Endothelial cell (in vitro differentiated cells): ENCODE measurements around the gene RBM14. TPM values are rescaled to one million over a fixed set of nuclear protein-coding genes. Genes with fewer than 3 reads are reported as not detected.

Source experiments
- DNase-seq: peaks from one replicate; pipeline ENCODE4 v3.0.0; 2021; ENCODE audit warnings: low spot score
- H3K27ac Mint-ChIP-seq: one replicate; pipeline ENCODE4 v1.8.0; 2021; ENCODE audit warnings: mixed read lengths, inconsistent platforms; ENCODE audit not compliant: unreplicated experiment
- H3K27me3 Mint-ChIP-seq: one replicate; pipeline ENCODE4 v1.8.0; 2021; ENCODE audit warnings: mild to moderate bottlenecking, moderate library complexity, mixed read lengths, inconsistent platforms; ENCODE audit not compliant: unreplicated experiment
- H3K36me3 Mint-ChIP-seq: one replicate; pipeline ENCODE4 v1.8.0; 2021; ENCODE audit warnings: mild to moderate bottlenecking, low read depth, mixed read lengths, inconsistent platforms; ENCODE audit not compliant: unreplicated experiment
- H3K4me1 Mint-ChIP-seq: one replicate; pipeline ENCODE4 v1.8.0; 2021; ENCODE audit warnings: mild to moderate bottlenecking, mixed read lengths, inconsistent platforms; ENCODE audit not compliant: unreplicated experiment
- H3K4me3 Mint-ChIP-seq: one replicate; pipeline ENCODE4 v1.8.0; 2021; ENCODE audit warnings: mild to moderate bottlenecking, mixed read lengths, inconsistent platforms; ENCODE audit not compliant: unreplicated experiment
- H3K9me3 Mint-ChIP-seq: one replicate; pipeline ENCODE4 v1.8.0; 2021; ENCODE audit warnings: mixed read lengths, inconsistent platforms; ENCODE audit not compliant: unreplicated experiment
- total RNA-seq: library from RNA; stranded (reverse); fragmentation: NEBNext Ultra II Directional; extraction: Animal tissue kit (Norgen Biotek cat#: 25700); gene quantifications from one replicate; pipeline ENCODE4 v1.2.1, GENCODE V29; 2021; ENCODE audit not compliant: unreplicated experiment
- TF ChIP-seq, protein P1 (sequence below): fragments of 200-600 bp; sonication (generic); IDR thresholded peaks from one replicate; pipeline ENCODE4 v1.5.0; 2021; ENCODE audit warnings: antibody characterized with exemption; ENCODE audit not compliant: unreplicated experiment

The RBM14 gene
- total RNA-seq, 1 donor from 2014 or later: 84.2 TPM

DNA sequence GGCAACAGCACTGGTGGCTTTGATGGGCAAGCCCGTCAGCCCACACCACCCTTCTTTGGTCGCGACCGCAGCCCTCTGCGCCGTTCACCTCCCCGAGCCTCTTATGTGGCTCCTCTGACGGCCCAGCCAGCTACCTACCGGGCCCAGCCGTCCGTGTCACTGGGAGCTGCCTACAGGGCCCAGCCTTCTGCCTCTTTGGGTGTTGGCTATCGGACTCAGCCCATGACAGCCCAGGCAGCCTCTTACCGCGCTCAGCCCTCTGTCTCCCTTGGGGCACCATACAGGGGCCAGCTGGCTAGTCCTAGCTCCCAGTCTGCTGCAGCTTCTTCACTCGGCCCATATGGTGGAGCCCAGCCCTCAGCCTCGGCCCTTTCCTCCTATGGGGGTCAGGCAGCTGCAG lies 8.0 kb downstream of the RBM14 start:
- no peak overlapping the region for H3K4me3 Mint-ChIP-seq
- TF ChIP-seq, protein P1, sequence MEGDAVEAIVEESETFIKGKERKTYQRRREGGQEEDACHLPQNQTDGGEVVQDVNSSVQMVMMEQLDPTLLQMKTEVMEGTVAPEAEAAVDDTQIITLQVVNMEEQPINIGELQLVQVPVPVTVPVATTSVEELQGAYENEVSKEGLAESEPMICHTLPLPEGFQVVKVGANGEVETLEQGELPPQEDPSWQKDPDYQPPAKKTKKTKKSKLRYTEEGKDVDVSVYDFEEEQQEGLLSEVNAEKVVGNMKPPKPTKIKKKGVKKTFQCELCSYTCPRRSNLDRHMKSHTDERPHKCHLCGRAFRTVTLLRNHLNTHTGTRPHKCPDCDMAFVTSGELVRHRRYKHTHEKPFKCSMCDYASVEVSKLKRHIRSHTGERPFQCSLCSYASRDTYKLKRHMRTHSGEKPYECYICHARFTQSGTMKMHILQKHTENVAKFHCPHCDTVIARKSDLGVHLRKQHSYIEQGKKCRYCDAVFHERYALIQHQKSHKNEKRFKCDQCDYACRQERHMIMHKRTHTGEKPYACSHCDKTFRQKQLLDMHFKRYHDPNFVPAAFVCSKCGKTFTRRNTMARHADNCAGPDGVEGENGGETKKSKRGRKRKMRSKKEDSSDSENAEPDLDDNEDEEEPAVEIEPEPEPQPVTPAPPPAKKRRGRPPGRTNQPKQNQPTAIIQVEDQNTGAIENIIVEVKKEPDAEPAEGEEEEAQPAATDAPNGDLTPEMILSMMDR: no peak
- H3K36me3 Mint-ChIP-seq: peaks cover 46% of the 10 kb centered on the region
- H3K9me3 Mint-ChIP-seq: no peaks in the 10 kb centered on the region
- peaks cover 25% of the 10 kb centered on the region for H3K4me1 Mint-ChIP-seq
- no peak for DNase-seq
- H3K27ac Mint-ChIP-seq: no peak overlapping the region
- peaks cover 4% of the 10 kb centered on the region for H3K27me3 Mint-ChIP-seq

DNA sequence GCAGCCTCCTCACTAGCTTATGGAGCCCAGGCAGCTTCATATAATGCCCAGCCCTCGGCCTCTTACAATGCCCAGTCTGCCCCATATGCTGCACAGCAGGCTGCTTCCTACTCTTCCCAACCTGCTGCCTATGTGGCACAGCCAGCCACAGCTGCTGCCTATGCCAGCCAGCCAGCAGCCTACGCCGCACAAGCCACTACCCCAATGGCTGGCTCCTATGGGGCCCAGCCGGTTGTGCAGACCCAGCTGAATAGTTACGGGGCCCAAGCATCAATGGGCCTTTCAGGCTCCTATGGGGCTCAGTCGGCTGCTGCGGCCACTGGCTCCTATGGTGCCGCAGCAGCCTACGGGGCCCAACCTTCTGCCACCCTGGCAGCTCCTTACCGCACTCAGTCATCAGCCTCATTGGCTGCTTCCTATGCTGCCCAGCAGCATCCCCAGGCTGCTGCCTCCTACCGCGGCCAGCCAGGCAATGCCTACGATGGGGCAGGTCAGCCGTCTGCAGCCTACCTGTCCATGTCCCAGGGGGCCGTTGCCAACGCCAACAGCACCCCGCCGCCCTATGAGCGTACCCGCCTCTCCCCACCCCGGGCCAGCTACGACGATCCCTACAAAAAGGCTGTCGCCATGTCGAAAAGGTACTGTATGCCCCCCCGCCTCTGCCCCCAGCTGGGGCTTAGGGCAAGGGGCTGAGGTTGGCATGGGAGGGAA lies 8.8 kb downstream of the RBM14 start:
- Mint-ChIP-seq H3K27ac (no peak overlapping the region), H3K27me3 (peaks cover 4% of the 10 kb centered on the region), H3K36me3 (peaks cover 44% of the 10 kb centered on the region), H3K4me3 (no peak overlapping the region), H3K9me3 (no peaks in the 10 kb centered on the region), H3K4me1 (peaks cover 21% of the 10 kb centered on the region)
- DNase-seq: no peak
- TF ChIP-seq, protein P1: no peak

DNA sequence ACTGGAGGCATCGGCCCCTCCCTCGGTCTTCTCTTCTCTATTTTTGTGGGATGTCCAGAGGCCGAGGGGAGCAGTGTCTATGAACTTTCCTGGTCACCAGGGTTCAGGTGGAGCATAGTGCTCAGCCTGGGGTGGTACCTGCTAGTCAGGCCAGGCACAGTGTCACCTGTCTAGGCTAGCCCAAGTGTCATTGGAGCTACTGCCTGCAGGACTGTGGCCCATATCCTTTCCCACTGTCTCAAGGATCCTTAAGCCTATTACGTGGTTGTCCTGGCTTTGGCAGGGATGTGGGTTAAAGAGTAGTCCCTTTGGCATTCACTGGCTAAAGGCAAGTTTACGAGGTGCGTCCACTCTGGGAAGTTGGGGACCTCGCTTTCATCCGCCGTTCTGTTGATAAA lies 9.3 kb downstream of the RBM14 start:
- Mint-ChIP-seq H3K4me3 (no peak overlapping the region), H3K27ac (no peak overlapping the region), H3K27me3 (peaks cover 4% of the 10 kb centered on the region), H3K4me1 (peaks cover 21% of the 10 kb centered on the region), H3K9me3 (no peaks in the 10 kb centered on the region), H3K36me3 (peaks cover 45% of the 10 kb centered on the region)
- TF ChIP-seq, protein P1: no peak
- DNase-seq: no peak

DNA sequence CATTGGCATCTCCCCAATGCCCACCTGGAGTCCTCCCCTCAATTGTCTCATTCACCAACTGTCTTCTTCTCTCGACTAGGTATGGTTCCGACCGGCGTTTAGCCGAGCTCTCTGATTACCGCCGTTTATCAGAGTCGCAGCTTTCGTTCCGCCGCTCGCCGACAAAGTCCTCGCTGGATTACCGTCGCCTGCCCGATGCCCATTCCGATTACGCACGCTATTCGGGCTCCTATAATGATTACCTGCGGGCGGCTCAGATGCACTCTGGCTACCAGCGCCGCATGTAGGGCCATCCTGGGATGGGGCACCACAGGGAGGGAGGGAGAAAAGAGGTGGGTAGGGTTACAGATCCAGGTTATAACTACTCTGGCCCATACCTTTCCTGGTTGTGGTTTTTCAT lies 10.0 kb downstream of the RBM14 start:
- Mint-ChIP-seq H3K27me3 (peaks cover 4% of the 10 kb centered on the region), H3K27ac (peak overlapping the region; percentile 64), H3K9me3 (no peaks in the 10 kb centered on the region), H3K4me1 (peaks cover 18% of the 10 kb centered on the region), H3K36me3 (peaks cover 45% of the 10 kb centered on the region), H3K4me3 (peak overlapping the region; percentile 73)
- no peak for DNase-seq
- TF ChIP-seq, protein P1: no peak

DNA sequence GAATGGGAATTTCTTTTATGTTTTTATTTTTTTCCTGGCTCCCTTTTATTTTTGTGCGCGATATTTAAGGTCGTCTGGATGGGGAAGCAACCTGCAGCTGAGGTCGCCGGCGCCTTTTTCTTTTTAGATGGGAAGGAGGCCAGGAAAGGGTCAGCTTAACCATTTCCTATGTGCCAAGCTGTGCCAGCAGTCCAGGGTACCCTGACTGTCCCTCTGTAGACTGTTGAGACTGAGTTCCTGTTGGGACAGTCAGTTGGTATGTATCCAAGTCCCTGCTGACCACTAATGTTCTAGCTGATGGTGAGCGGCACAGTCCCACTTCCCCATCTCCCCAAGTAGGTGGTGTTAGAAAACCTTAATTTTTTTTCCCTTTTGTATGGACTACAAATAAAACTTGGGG lies 10.5 kb downstream of the RBM14 start:
- Mint-ChIP-seq H3K27ac (no peak overlapping the region), H3K4me3 (peak overlapping the region; percentile 7), H3K9me3 (no peaks in the 10 kb centered on the region), H3K4me1 (peaks cover 16% of the 10 kb centered on the region), H3K36me3 (peaks cover 42% of the 10 kb centered on the region), H3K27me3 (peaks cover 4% of the 10 kb centered on the region)
- no peak for DNase-seq
- TF ChIP-seq, protein P1: no peak
